Activated T-cell treated with anti-CD3 and anti-CD28 coated beads for 4 hours (primary cell): ENCODE measurements around the gene CHD2.
"Not testable (repeated sequence)": the region's sequence is repeated elsewhere in the genome, so short reads cannot be mapped to it uniquely, and the experiment has no call there.

ENCODE experiments used
- DNase-seq: peaks from one replicate; pipeline ENCODE4 v3.0.0-alpha.2; 2020

CHD2 gene

GRCh38 chr15:93052090-93052879 is 152.2 kb downstream of the CHD2 start:
- DNase-seq: no peak

GRCh38 chr15:93055211-93055610 is 155.1 kb downstream of the CHD2 start:
- no peak for DNase-seq

- DNase-seq: no peak
These were observed 156.7 kb downstream of the CHD2 start for GRCh38 chr15:93056836-93057235.

- DNase-seq: no peak
These were observed 157.5 kb downstream of the CHD2 start for GRCh38 chr15:93057618-93058017.

- DNase-seq: no peak
These were observed 158.0 kb downstream of the CHD2 start for GRCh38 chr15:93058128-93058527.

- DNase-seq: no peak
These were observed 158.8 kb downstream of the CHD2 start for GRCh38 chr15:93058904-93059427.

GRCh38 chr15:93059442-93059841 is 159.3 kb downstream of the CHD2 start:
- DNase-seq: no peak

- no peak for DNase-seq
These were observed 160.5 kb downstream of the CHD2 start for GRCh38 chr15:93060336-93061248.

- DNase-seq: not testable (repeated sequence)
These were observed 162.6 kb downstream of the CHD2 start for GRCh38 chr15:93062628-93063261.

- no peak for DNase-seq
These were observed 163.1 kb downstream of the CHD2 start for GRCh38 chr15:93063262-93063671.

- no peak for DNase-seq
These were observed 163.9 kb downstream of the CHD2 start for GRCh38 chr15:93063796-93064690.

- DNase-seq: no peak
These were observed 165.5 kb downstream of the CHD2 start for GRCh38 chr15:93065641-93066045.

GRCh38 chr15:93066224-93066681 is 166.1 kb downstream of the CHD2 start:
- no peak for DNase-seq

GRCh38 chr15:93066834-93067648 is 166.9 kb downstream of the CHD2 start:
- DNase-seq: no peak

- DNase-seq: no peak
These were observed 167.5 kb downstream of the CHD2 start for GRCh38 chr15:93067649-93068085.

GRCh38 chr15:93068581-93069199 is 168.6 kb downstream of the CHD2 start:
- no peak for DNase-seq

GRCh38 chr15:93070132-93070531 is 170.0 kb downstream of the CHD2 start:
- no peak for DNase-seq

- no peak for DNase-seq
These were observed 170.6 kb downstream of the CHD2 start for GRCh38 chr15:93070551-93071296.

- DNase-seq: no peak
These were observed 171.4 kb downstream of the CHD2 start for GRCh38 chr15:93071469-93071936.

- no peak for DNase-seq
These were observed 171.9 kb downstream of the CHD2 start for GRCh38 chr15:93072011-93072410.
